ENCODE measurements around the gene MAK.
"Not testable (repeated sequence)": the region's sequence is repeated elsewhere in the genome, so short reads cannot be mapped to it uniquely, and the experiment has no call there.

Gene MAK

GRCh38 chr6:10725044-10725443 is 113.3 kb downstream of the MAK start:
- no peak for DNase-seq (ENCODE audit: low read depth)

GRCh38 chr6:10723567-10723881 is 114.8 kb downstream of the MAK start:
- DNase-seq (ENCODE audit: low read depth) = no peak

- DNase-seq (ENCODE audit: low read depth) = peak; percentile 74
These were observed 115.3 kb downstream of the MAK start, which contains the start of gene TMEM14C for GRCh38 chr6:10722820-10723566. TMEM14C (plus strand) TSS chr6:10723070; CDS start chr6:10724614, 1,544 bp downstream.

- no peak for DNase-seq (ENCODE audit: low read depth)
These were observed 115.8 kb downstream of the MAK start for GRCh38 chr6:10722570-10722819.

GRCh38 chr6:10721850-10722569 is 116.3 kb downstream of the MAK start:
- DNase-seq (ENCODE audit: low read depth) = no peak

GRCh38 chr6:10720960-10721849 is 117.1 kb downstream of the MAK start:
- DNase-seq (ENCODE audit: low read depth) = not testable (repeated sequence)

GRCh38 chr6:10720265-10720959 is 117.9 kb downstream of the MAK start:
- DNase-seq (ENCODE audit: low read depth) = peak; percentile 51

- no peak for DNase-seq (ENCODE audit: low read depth)
These were observed 118.4 kb downstream of the MAK start for GRCh38 chr6:10719964-10720264.

GRCh38 chr6:10719296-10719963 is 118.9 kb downstream of the MAK start:
- DNase-seq (ENCODE audit: low read depth) = no peak

GRCh38 chr6:10713962-10714361 is 124.4 kb downstream of the MAK start:
- DNase-seq (ENCODE audit: low read depth) = no peak

Data from activated T-helper 1 cell treated with Interleukin-2 at 50 U/mL for 16 hours (primary cell).